Nephron progenitor cell (in vitro differentiated cells): Measurements from ENCODE around the gene ABCD2.
"Not testable (repeated sequence)": the region's sequence is repeated elsewhere in the genome, so short reads cannot be mapped to it uniquely, and the experiment has no call there.

Experiments
- DNase-seq: peaks from one replicate; pipeline ENCODE4 v3.0.0; 2021
- H3K27ac Mint-ChIP-seq: 2 replicates; pipeline ENCODE4 v1.8.0; 2021; ENCODE audit warnings: mild to moderate bottlenecking, moderate library complexity, mixed read lengths
- H3K27me3 Mint-ChIP-seq: 2 replicates; pipeline ENCODE4 v1.8.0; 2021; ENCODE audit warnings: mild to moderate bottlenecking, low read depth, mixed read lengths; ENCODE audit not compliant: poor library complexity
- H3K36me3 Mint-ChIP-seq: 2 replicates; pipeline ENCODE4 v1.8.0; 2021; ENCODE audit warnings: low read depth, mixed read lengths
- H3K4me1 Mint-ChIP-seq: 2 replicates; pipeline ENCODE4 v1.8.0; 2021; ENCODE audit warnings: mixed read lengths
- H3K4me3 Mint-ChIP-seq: 2 replicates; pipeline ENCODE4 v1.8.0; 2021; ENCODE audit warnings: mild to moderate bottlenecking, moderate library complexity, mixed read lengths
- H3K9me3 Mint-ChIP-seq: 2 replicates; pipeline ENCODE4 v1.8.0; 2021; ENCODE audit warnings: mild to moderate bottlenecking, moderate library complexity, mixed read lengths
- TF ChIP-seq, protein P1 (sequence below): fragments of 200-600 bp; sonication (generic); IDR thresholded peaks from 2 replicates; pipeline ENCODE4 v1.5.0; 2021; ENCODE audit warnings: antibody characterized with exemption

ABCD2 gene

DNA sequence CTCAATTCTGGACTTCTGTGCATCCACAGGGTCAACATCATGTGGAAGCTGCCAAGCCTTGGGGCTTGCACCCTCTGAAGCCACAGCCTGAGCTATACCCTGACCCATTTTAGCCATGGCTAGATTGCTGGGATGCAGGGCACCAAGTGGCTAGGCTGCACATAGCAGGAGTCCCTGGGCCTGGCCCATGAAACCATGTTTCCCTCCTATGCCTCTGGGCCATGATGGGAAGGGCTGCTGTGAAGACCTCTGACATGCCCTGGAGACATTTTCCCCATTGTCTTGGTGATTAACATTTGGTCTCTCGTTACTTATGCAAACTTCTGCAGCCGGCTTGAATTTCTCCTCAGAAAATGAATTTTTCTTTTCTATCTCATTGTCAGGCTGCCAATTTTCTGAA is 92.6 kb downstream of the ABCD2 start:
- TF ChIP-seq, protein P1, sequence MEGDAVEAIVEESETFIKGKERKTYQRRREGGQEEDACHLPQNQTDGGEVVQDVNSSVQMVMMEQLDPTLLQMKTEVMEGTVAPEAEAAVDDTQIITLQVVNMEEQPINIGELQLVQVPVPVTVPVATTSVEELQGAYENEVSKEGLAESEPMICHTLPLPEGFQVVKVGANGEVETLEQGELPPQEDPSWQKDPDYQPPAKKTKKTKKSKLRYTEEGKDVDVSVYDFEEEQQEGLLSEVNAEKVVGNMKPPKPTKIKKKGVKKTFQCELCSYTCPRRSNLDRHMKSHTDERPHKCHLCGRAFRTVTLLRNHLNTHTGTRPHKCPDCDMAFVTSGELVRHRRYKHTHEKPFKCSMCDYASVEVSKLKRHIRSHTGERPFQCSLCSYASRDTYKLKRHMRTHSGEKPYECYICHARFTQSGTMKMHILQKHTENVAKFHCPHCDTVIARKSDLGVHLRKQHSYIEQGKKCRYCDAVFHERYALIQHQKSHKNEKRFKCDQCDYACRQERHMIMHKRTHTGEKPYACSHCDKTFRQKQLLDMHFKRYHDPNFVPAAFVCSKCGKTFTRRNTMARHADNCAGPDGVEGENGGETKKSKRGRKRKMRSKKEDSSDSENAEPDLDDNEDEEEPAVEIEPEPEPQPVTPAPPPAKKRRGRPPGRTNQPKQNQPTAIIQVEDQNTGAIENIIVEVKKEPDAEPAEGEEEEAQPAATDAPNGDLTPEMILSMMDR = no peak
- no peak for DNase-seq
- Mint-ChIP-seq H3K36me3 (no peaks in the 10 kb centered on the region), H3K4me3 (no peak overlapping the region), H3K9me3 (peaks cover 20% of the 10 kb centered on the region), H3K27ac (no peak overlapping the region), H3K27me3 (no peaks in the 10 kb centered on the region), H3K4me1 (no peaks in the 10 kb centered on the region)

DNA sequence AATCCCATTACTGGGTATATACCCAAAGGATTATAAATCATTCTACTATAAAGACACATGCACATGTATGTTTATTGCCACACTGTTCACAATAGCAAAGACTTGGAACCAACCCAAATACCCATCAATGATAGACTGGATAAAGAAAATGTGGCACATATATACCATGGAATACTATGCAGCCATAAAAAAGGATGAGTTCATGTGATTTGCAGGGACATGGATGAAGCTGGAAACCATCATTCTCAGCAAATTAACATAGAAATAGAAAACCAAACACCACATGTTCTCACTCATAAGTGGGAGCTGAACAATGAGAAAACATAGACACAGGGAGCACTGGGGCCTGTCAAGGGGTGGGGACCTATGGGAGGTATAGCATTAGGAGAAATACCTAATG is 97.4 kb downstream of the ABCD2 start:
- not testable (repeated sequence) for H3K27me3 Mint-ChIP-seq, DNase-seq, H3K27ac Mint-ChIP-seq, H3K36me3 Mint-ChIP-seq, H3K4me1 Mint-ChIP-seq, H3K4me3 Mint-ChIP-seq
- H3K9me3 Mint-ChIP-seq = peaks cover 39% of the 10 kb centered on the region

DNA sequence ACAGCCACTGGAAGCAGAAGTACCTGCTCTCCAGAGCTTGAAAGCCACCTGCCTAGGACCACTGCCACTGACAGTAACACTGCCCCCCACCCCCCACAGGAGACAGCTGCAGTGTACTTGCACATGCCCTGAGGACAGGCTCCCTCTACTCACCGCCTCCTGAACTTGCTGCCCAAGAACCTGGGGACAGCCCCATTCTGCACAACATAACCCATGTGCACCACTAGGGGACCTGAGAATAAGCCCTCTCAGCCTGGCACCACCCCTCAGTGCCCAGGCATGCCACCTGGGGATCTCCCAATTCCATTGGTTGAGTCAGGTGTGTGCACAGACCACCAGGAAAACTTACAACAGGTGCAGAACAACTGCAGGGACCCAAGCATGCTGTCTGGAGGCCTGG is 109.6 kb downstream of the ABCD2 start:
- no peaks in the 10 kb centered on the region for H3K36me3 Mint-ChIP-seq
- H3K9me3 Mint-ChIP-seq = peaks cover 32% of the 10 kb centered on the region
- DNase-seq = no peak
- no peak overlapping the region for H3K4me3 Mint-ChIP-seq
- no peaks in the 10 kb centered on the region for H3K4me1 Mint-ChIP-seq
- TF ChIP-seq, protein P1 = no peak
- no peak overlapping the region for H3K27ac Mint-ChIP-seq
- peaks cover 6% of the 10 kb centered on the region for H3K27me3 Mint-ChIP-seq

DNA sequence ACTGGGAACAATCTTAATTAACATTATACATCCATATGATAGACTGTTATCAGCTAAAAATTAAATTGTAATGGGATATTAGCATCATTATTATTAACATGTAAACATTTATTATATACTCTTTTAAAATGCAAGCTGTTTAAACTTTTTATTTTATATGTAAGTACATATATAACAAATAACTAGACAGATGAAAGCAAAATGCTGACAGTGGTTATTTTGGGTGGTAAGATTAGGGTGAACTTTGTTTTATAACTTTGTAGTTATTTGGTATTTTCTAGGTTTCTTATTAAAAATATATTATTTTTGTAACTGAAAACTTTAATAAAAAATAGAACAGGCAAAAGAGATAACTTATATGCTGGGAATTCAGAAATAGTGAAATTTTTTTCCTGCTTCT is 114.0 kb downstream of the ABCD2 start:
- H3K27ac Mint-ChIP-seq = no peak overlapping the region

DNA sequence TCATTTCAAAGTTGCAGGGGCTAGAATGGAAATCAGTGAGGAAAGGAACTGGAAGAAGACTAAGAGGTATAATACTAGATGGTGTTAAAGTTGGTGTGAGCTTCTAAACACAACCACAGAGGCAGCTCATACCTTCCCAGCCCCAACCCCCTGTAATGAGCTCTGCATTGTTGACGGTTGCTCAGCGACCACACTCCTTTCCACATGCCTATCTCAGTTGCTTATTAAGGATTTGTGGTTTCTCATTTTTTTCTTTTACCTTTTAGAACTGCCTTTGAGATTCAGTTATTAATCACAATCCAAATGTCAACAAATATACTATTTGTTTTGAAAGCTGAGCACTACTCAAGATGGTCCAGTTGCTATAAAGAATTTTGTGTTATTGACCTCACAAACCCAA is 114.6 kb downstream of the ABCD2 start:
- DNase-seq = no peak
- H3K27me3 Mint-ChIP-seq = no peaks in the 10 kb centered on the region
- H3K4me3 Mint-ChIP-seq = no peak overlapping the region
- H3K36me3 Mint-ChIP-seq = no peaks in the 10 kb centered on the region
- H3K27ac Mint-ChIP-seq = no peak overlapping the region
- TF ChIP-seq, protein P1 = no peak
- no peaks in the 10 kb centered on the region for H3K9me3 Mint-ChIP-seq
- H3K4me1 Mint-ChIP-seq = no peaks in the 10 kb centered on the region

More for the DNA sequence above, 114.0 kb downstream of the ABCD2 start:
- Mint-ChIP-seq H3K36me3 (no peaks in the 10 kb centered on the region), H3K9me3 (no peaks in the 10 kb centered on the region), H3K27me3 (no peaks in the 10 kb centered on the region), H3K4me3 (no peak overlapping the region), H3K4me1 (no peaks in the 10 kb centered on the region)
- TF ChIP-seq, protein P1 = no peak
- DNase-seq = no peak

DNA sequence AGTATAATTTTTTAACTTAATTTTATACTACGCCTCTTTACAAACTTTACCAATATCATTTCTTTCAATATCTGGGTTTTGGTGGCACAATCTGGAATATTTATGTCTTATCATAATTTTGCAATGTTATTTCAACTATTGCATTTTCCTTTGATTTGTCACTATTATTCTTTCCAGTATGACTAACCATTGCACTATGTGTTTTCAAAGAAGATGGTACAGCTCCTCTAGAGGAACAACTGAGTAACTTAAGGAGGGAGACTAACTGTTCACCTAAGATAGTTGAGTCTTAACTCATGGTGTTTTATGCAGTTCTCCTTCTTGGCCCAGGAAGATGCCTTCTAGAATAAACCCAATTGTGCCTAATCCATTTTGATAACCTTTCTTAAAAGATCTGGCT is 116.2 kb downstream of the ABCD2 start:
- no peak overlapping the region for H3K27ac Mint-ChIP-seq
- no peaks in the 10 kb centered on the region for H3K4me1 Mint-ChIP-seq
- no peaks in the 10 kb centered on the region for H3K36me3 Mint-ChIP-seq
- no peaks in the 10 kb centered on the region for H3K9me3 Mint-ChIP-seq
- no peak for DNase-seq
- TF ChIP-seq, protein P1 = no peak
- no peak overlapping the region for H3K4me3 Mint-ChIP-seq
- H3K27me3 Mint-ChIP-seq = peaks cover 5% of the 10 kb centered on the region
